Muscle layer of colon (tissue), 2 donors: ENCODE results near the gene MEIS2.

Experiments
- H3K27ac ChIP-seq: one replicate; pipeline ENCODE4 v1.7.0; 2013; ENCODE audit warnings: low read depth, mild to moderate bottlenecking, low read length, moderate library complexity
- H3K27me3 ChIP-seq, 2 donors: one replicate each; pipeline ENCODE4 v1.7.0; 2013; ENCODE audit warnings: low read length in 2 of 2, mild to moderate bottlenecking in 2 of 2; ENCODE audit not compliant: insufficient read depth in 2 of 2, control insufficient read depth in 1 of 2
- H3K36me3 ChIP-seq: one replicate; pipeline ENCODE4 v1.7.0; 2013; ENCODE audit warnings: mild to moderate bottlenecking, low read length; ENCODE audit not compliant: insufficient read depth
- H3K4me1 ChIP-seq: one replicate; pipeline ENCODE4 v1.7.0; 2013; ENCODE audit warnings: mild to moderate bottlenecking, low read length; ENCODE audit not compliant: insufficient read depth
- H3K4me3 ChIP-seq, 2 donors: one replicate each; pipeline ENCODE4 v1.7.0; 2013; ENCODE audit warnings: low read length in 2 of 2, low read depth in 1 of 2, mild to moderate bottlenecking in 1 of 2, moderate library complexity in 1 of 2
- H3K9ac ChIP-seq: one replicate; pipeline ENCODE4 v1.7.0; 2013; ENCODE audit warnings: low read length
- H3K9me3 ChIP-seq: one replicate; pipeline ENCODE4 v1.7.0; 2013; ENCODE audit warnings: mild to moderate bottlenecking, low read length
- donor health status: abdominal sarcoma.
- donor health status: Adenocarcinoma of cecum.

MEIS2 gene

GRCh38 chr15:36875740-36876334 lies 224.5 kb downstream of the MEIS2 start:
- no peaks in the 10 kb centered on the region for H3K4me1 ChIP-seq
- H3K9ac ChIP-seq: no peak overlapping the region
- peaks cover 3 to 12% of the 10 kb centered on the region in 2 donors for H3K27me3 ChIP-seq
- no peaks in the 10 kb centered on the region for H3K9me3 ChIP-seq
- H3K36me3 ChIP-seq: no peaks in the 10 kb centered on the region
- H3K4me3 ChIP-seq: no peak overlapping the region
- H3K27ac ChIP-seq: no peak overlapping the region

DNA sequence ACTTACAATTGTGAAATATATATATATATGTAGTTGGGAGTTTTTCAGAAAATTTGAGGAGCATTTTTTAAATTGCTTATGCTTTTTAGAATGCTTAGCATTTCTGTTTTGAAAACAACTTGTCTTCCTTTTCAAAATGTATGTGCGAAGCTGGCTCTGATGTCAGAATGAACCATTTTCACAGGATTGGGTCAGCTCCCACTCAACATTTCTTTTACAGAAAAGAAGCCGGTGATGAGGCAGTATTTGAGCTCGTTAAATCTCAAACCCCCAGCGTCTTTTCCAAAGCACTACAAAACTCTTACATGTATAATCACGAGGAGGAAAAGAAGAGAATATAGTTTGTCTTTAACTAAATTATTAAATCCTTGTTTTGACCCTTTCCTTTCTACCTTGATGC lies 225.4 kb downstream of the MEIS2 start:
- no peak overlapping the region for H3K9ac ChIP-seq
- no peak overlapping the region for H3K27ac ChIP-seq
- no peaks in the 10 kb centered on the region for H3K9me3 ChIP-seq
- peaks cover 3% of the 10 kb centered on the region in 2 donors for H3K27me3 ChIP-seq
- no peaks in the 10 kb centered on the region for H3K4me1 ChIP-seq
- no peaks in the 10 kb centered on the region for H3K36me3 ChIP-seq
- no peak overlapping the region for H3K4me3 ChIP-seq

DNA sequence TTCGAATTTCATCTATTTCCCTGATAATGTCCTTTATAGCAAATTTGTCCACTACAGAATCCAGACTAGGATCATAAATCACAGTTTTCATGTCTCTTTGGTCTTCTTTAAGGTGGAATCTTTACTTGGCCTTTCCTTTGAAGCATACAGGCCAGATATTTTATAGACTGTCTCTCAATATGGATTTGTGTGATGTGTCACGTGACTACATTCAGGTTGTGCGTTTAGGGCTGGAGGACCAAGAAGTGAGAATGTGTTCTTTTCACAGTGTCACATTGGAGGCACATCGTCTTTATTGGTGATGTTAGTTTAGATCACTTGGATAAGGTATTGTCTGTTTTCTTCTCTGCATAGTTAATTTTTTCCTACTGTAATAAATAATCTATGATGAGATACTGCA lies 232.9 kb downstream of the MEIS2 start:
- no peaks in the 10 kb centered on the region for H3K4me1 ChIP-seq
- H3K9ac ChIP-seq: no peak overlapping the region
- no peak overlapping the region for H3K27ac ChIP-seq
- no peaks in the 10 kb centered on the region for H3K27me3 ChIP-seq
- H3K9me3 ChIP-seq: no peaks in the 10 kb centered on the region
- no peaks in the 10 kb centered on the region for H3K36me3 ChIP-seq
- no peak overlapping the region for H3K4me3 ChIP-seq

GRCh38 chr15:36866896-36867295 lies 233.5 kb downstream of the MEIS2 start:
- Histone ChIP-seq H3K36me3 (no peaks in the 10 kb centered on the region), H3K9ac (no peak overlapping the region), H3K9me3 (no peaks in the 10 kb centered on the region), H3K4me3 (no peak overlapping the region), H3K27ac (no peak overlapping the region), H3K27me3 (no peaks in the 10 kb centered on the region), H3K4me1 (no peaks in the 10 kb centered on the region)

DNA sequence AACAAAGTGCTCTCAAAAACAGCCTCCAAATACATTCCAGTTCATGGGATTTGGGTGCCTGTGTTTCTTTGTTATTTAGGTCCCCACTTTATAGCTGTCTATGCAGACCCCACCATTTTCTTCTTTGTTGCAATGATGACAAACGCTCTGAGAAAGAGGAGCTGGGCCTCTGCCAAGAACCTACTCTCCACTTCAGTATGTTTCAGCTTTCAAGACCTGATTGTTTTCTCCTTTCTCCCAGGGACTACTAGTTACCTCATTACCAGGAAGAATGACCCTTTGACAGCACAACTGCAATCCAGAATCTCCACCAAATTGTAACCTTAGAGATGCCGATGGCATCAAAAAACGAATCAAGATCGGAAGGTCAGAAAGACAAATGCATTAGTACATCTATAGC lies 236.8 kb downstream of the MEIS2 start:
- Histone ChIP-seq H3K9me3 (no peaks in the 10 kb centered on the region), H3K4me1 (no peaks in the 10 kb centered on the region), H3K9ac (no peak overlapping the region), H3K4me3 (no peak overlapping the region), H3K36me3 (no peaks in the 10 kb centered on the region), H3K27ac (no peak overlapping the region), H3K27me3 (no peaks in the 10 kb centered on the region)

GRCh38 chr15:36860792-36861191 lies 239.6 kb downstream of the MEIS2 start:
- Histone ChIP-seq H3K9ac (no peak overlapping the region), H3K36me3 (no peaks in the 10 kb centered on the region), H3K4me3 (no peak overlapping the region), H3K27me3 (no peaks in the 10 kb centered on the region), H3K4me1 (no peaks in the 10 kb centered on the region), H3K27ac (no peak overlapping the region), H3K9me3 (no peaks in the 10 kb centered on the region)

- Histone ChIP-seq H3K4me3 (no peak overlapping the region), H3K4me1 (no peaks in the 10 kb centered on the region), H3K9ac (no peak overlapping the region), H3K27me3 (no peaks in the 10 kb centered on the region), H3K27ac (no peak overlapping the region), H3K9me3 (no peaks in the 10 kb centered on the region), H3K36me3 (no peaks in the 10 kb centered on the region)
These were observed 241.9 kb downstream of the MEIS2 start for GRCh38 chr15:36858423-36858822.

DNA sequence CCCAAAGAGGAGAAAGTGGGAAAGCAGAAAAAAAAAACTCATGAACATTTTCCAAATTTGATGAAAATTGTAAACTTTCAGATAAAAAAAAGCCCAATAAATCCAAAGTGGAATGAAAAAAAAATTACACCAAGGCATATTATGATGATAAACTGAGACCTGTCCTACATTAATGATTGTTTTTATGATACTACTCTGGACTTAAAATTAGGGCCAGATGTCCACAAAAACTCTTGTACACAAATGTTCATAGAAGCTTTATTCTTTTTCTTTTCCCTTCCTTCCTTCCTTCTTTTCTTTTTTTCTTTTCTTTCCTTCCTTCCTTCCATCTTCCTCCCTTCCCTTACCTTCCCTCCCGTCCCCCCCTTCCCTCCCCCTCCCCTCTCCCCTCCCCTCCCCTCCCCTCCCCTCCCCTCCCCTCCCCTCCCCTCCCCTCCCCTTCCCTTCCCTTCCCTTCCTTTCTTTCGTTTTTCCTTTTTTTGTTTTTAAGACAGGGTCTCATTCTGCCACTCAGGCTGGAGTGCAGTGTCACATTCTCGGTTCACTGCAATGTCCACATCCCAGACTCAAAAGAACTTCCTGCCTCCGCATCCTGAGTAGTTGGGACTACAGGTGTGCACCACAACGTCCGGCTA lies 243.9 kb downstream of the MEIS2 start:
- H3K9me3 ChIP-seq: no peaks in the 10 kb centered on the region
- H3K9ac ChIP-seq: no peak overlapping the region
- no peaks in the 10 kb centered on the region for H3K4me1 ChIP-seq
- H3K36me3 ChIP-seq: no peaks in the 10 kb centered on the region
- no peaks in the 10 kb centered on the region for H3K27me3 ChIP-seq
- no peak overlapping the region for H3K4me3 ChIP-seq
- H3K27ac ChIP-seq: no peak overlapping the region

- no peaks in the 10 kb centered on the region for H3K27me3 ChIP-seq
- no peak overlapping the region for H3K9ac ChIP-seq
- H3K9me3 ChIP-seq: no peaks in the 10 kb centered on the region
- H3K36me3 ChIP-seq: no peaks in the 10 kb centered on the region
- H3K4me1 ChIP-seq: no peaks in the 10 kb centered on the region
- no peak overlapping the region for H3K27ac ChIP-seq
- H3K4me3 ChIP-seq: no peak overlapping the region
These were observed 249.5 kb downstream of the MEIS2 start for GRCh38 chr15:36850864-36851263.

DNA sequence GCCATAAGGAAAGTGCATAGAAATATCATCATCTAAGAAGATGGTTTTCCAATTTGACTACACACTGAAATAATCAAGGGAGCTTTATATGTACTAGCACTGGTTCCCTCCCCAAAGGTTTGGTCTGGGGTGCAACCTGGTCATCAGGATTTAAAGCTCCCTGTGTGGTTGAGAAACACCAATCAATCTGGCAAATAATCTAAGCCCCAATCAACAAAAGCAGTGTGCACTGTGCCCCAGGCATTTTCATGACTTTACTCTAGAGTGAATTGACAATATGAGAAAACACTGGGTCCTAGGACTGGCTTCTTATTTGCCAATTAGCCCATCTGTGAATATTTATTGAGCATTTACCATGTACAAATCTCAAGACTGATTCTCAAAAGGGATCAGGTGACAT lies 255.1 kb downstream of the MEIS2 start:
- Histone ChIP-seq H3K9me3 (no peaks in the 10 kb centered on the region), H3K27ac (no peak overlapping the region), H3K36me3 (no peaks in the 10 kb centered on the region), H3K4me1 (peaks cover 9% of the 10 kb centered on the region), H3K27me3 (no peaks in the 10 kb centered on the region), H3K4me3 (no peak overlapping the region), H3K9ac (no peak overlapping the region)

DNA sequence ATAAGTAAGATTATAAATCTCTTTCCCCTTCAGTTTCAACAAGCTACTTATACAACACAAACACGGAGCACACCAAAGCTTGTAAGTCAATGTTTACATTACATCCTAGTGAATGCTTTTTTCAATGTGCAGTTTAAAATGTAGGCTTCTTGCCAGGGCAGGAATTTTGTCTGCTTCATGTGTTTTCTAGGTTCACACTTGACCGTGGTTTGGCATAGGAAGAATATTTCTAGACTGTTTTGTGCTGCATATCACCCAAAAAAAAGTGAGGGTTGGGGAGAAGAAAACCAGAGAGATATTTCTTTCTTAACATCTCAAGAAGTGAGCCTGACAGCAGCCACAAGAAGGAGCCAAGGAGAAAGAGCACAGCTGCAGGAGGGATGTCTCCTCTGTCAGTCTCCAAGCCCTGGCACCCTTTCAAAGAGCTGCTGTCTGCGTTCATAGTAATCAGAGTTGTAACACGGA lies 255.8 kb downstream of the MEIS2 start:
- Histone ChIP-seq H3K4me3 (no peak overlapping the region), H3K4me1 (peaks cover 9% of the 10 kb centered on the region), H3K9ac (no peak overlapping the region), H3K27me3 (no peaks in the 10 kb centered on the region), H3K9me3 (no peaks in the 10 kb centered on the region), H3K36me3 (no peaks in the 10 kb centered on the region), H3K27ac (no peak overlapping the region)

DNA sequence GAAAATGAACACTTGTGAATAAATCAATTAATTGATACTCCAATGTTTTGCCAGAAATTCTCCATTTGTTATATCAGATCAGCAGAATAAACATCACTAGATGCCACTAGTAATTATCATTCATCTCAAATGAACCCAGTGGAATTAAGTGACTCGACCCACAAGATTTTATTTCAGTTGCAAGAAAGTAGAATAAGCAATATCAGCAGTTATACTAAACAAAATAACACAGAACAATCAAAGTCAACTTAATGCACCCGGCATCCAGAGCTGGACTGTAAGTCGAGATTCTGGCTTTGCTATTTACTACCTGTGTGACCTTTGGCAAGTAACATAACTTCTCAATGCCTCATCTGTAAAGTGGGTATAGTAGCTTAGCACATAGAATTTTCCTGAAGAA lies 256.5 kb downstream of the MEIS2 start:
- Histone ChIP-seq H3K4me1 (peaks cover 9% of the 10 kb centered on the region), H3K27me3 (no peaks in the 10 kb centered on the region), H3K9ac (no peak overlapping the region), H3K4me3 (no peak overlapping the region), H3K36me3 (no peaks in the 10 kb centered on the region), H3K9me3 (no peaks in the 10 kb centered on the region), H3K27ac (no peak overlapping the region)
